ENCODE results near the gene CNPY2. TPM values are rescaled to one million over a fixed set of nuclear protein-coding genes. Genes with fewer than 3 reads are reported as not detected.

The CNPY2 gene
- total RNA-seq, 3 donors from 2014 or later, result 69.9 to 86.1 (median 85.9) TPM

- Histone ChIP-seq H3K4me1 (no peaks in the 10 kb centered on the region), H3K27ac (no peak overlapping the region), H3K4me3 (no peak overlapping the region), H3K9me3 (no peaks in the 10 kb centered on the region), H3K27me3 (no peaks in the 10 kb centered on the region), H3K36me3 (no peaks in the 10 kb centered on the region)
- intact Hi-C loops (cut with DNase I; ENCODE audit: low total_unique reads), result no loop called here
- no peak for DNase-seq (ENCODE audit: low spot score in 2 of 2)
- TF ChIP-seq POLR2A (IDR thresholded peaks at IDR 0.05) (no peak), POLR2AphosphoS5 (IDR thresholded peaks at IDR 0.05) (no peak), CTCF (IDR thresholded peaks at IDR 0.05) (no peak)
Measured at GRCh38 chr12:56304872-56305590, 10.8 kb downstream of the CNPY2 start.

GRCh38 chr12:56304276-56304675 lies 11.5 kb downstream of the CNPY2 start:
- intact Hi-C loops (cut with DNase I; ENCODE audit: low total_unique reads), result no loop called here
- no peak overlapping the region for H3K27ac ChIP-seq
- no peaks in the 10 kb centered on the region for H3K27me3 ChIP-seq
- H3K4me3 ChIP-seq, result no peak overlapping the region
- no peaks in the 10 kb centered on the region for H3K36me3 ChIP-seq
- no peaks in the 10 kb centered on the region for H3K9me3 ChIP-seq
- TF ChIP-seq CTCF (IDR thresholded peaks at IDR 0.05) (no peak), POLR2A (IDR thresholded peaks at IDR 0.05) (no peak), POLR2AphosphoS5 (IDR thresholded peaks at IDR 0.05) (no peak)
- H3K4me1 ChIP-seq, result peaks cover 0 to 3% of the 10 kb centered on the region in 2 donors
- DNase-seq (ENCODE audit: low spot score in 2 of 2), result no peak

- H3K36me3 ChIP-seq, result no peaks in the 10 kb centered on the region
- DNase-seq (ENCODE audit: low spot score in 2 of 2), result no peak
- H3K4me3 ChIP-seq, result peak overlapping the region; percentile 75 to 92 (median 87)
- TF ChIP-seq POLR2A (IDR thresholded peaks at IDR 0.05) (no peak), POLR2AphosphoS5 (IDR thresholded peaks at IDR 0.05) (peak; percentile 23 to 82 (median 27)), CTCF (IDR thresholded peaks at IDR 0.05) (peak in 1 of 3 donors; percentile 15)
- H3K4me1 ChIP-seq, result peaks cover 0 to 7% of the 10 kb centered on the region in 2 donors
- no peaks in the 10 kb centered on the region for H3K9me3 ChIP-seq
- intact Hi-C loops (cut with DNase I; ENCODE audit: low total_unique reads), result no loop called here
- H3K27ac ChIP-seq, result peak overlapping the region; percentile 96 to 98
- no peaks in the 10 kb centered on the region for H3K27me3 ChIP-seq
Measured at GRCh38 chr12:56300644-56301464, 14.9 kb downstream of the CNPY2 start.

- DNase-seq (ENCODE audit: low spot score in 2 of 2), result peak; percentile 99
- H3K27me3 ChIP-seq, result no peaks in the 10 kb centered on the region
- peak within 1 kb of the TSS; percentile 96 to 98 for H3K27ac ChIP-seq
- intact Hi-C loops (cut with DNase I; ENCODE audit: low total_unique reads), result loop anchor here (2.0 kb wide), 1 partner anchor 43 kb away; no protein-coding TSS in a partner anchor
- H3K4me1 ChIP-seq, result peaks cover 0 to 7% of the 10 kb centered on the region in 2 donors
- TF ChIP-seq POLR2A (IDR thresholded peaks at IDR 0.05) (peak; percentile 35), CTCF (IDR thresholded peaks at IDR 0.05) (peak in 1 of 3 donors; percentile 14), POLR2AphosphoS5 (IDR thresholded peaks at IDR 0.05) (peak; percentile 16 to 71 (median 57))
- peak within 1 kb of the TSS; percentile 75 to 92 (median 87) for H3K4me3 ChIP-seq
- H3K36me3 ChIP-seq, result no peaks in the 10 kb centered on the region
- no peaks in the 10 kb centered on the region for H3K9me3 ChIP-seq
Measured at GRCh38 chr12:56299853-56300643, 15.7 kb downstream of the CNPY2 start, which contains the start of gene CS. Gene CS (minus strand): TSS chr12:56300330. CDS start chr12:56300201, 129 bp downstream.

All from breast epithelium (tissue), 4 donors.